HepG2 (cell line): ENCODE data around the gene CHST12. TPM values are rescaled to one million over a fixed set of nuclear protein-coding genes. Genes with fewer than 3 reads are reported as not detected.

ENCODE experiments used
- DBP ChIP-seq: sonication (generic); formaldehyde crosslinking; IDR thresholded peaks from 2 replicates; pipeline ENCODE4 v1.4.0; 2020; ENCODE audit warnings: missing genetic modification reagents; ENCODE audit errors: not compliant biosample characterization
- ERF ChIP-seq: IDR thresholded peaks from 2 replicates; pipeline ENCODE4 v1.6.1; 2018; ENCODE audit warnings: missing biosample characterization, missing genetic modification reagents
- HNF1A ChIP-seq, 2 experiments: sonication (generic) in 1 of 2; formaldehyde crosslinking in 1 of 2; IDR thresholded peaks; 2 replicates each; pipeline versions ENCODE4 v1.4.0 to v1.6.1; 2016 to 2020; ENCODE audit warnings: borderline replicate concordance in 1 of 2, low read depth in 1 of 2, mild to moderate bottlenecking in 1 of 2, missing genetic modification reagents in 1 of 2
- HOXA5 ChIP-seq: sonication (generic); formaldehyde crosslinking; IDR thresholded peaks from 2 replicates; pipeline ENCODE4 v1.4.0; 2020; ENCODE audit warnings: missing genetic modification reagents
- KAT8 ChIP-seq: IDR thresholded peaks from 2 replicates; pipeline ENCODE4 v1.6.1; 2016; ENCODE audit warnings: missing genetic modification reagents, missing compliant biosample characterization
- KMT2B ChIP-seq: IDR thresholded peaks from 2 replicates; pipeline ENCODE4 v1.6.1; 2016; ENCODE audit warnings: missing genetic modification reagents, missing compliant biosample characterization
- POLR2AphosphoS5 ChIP-seq: IDR thresholded peaks from 2 replicates; pipeline ENCODE4 v1.6.1; 2012; ENCODE audit warnings: low read depth, low read length
- RAD21 ChIP-seq: fragments of 450-650 bp; formaldehyde crosslinking; IDR thresholded peaks from 2 replicates; pipeline ENCODE4 v1.5.0; 2020; ENCODE audit warnings: mild to moderate bottlenecking
- SMYD3 ChIP-seq: sonication (generic); formaldehyde crosslinking; IDR thresholded peaks from 2 replicates; pipeline ENCODE4 v1.8.1; 2023; ENCODE audit warnings: mild to moderate bottlenecking, missing genetic modification reagents
- SNRNP70 ChIP-seq: fragments of 200-400 bp; formaldehyde crosslinking; IDR thresholded peaks from 2 replicates; pipeline ENCODE4 v1.6.1; 2017; ENCODE audit warnings: mild to moderate bottlenecking, low read depth, low read length, moderate library complexity
- TBL1XR1 ChIP-seq: fragments of 150-350 bp; IDR thresholded peaks from 2 replicates; pipeline ENCODE4 v1.6.1; 2014; ENCODE audit warnings: borderline replicate concordance, low read length; ENCODE audit not compliant: partially characterized antibody
- TEAD3 ChIP-seq: optimal IDR thresholded peaks from 2 replicates; pipeline ENCODE3; 2016; ENCODE audit warnings: borderline replicate concordance
- TOPORS ChIP-seq: sonication (generic); formaldehyde crosslinking; IDR thresholded peaks from 2 replicates; pipeline ENCODE4 v1.8.0; 2023; ENCODE audit warnings: mild to moderate bottlenecking, missing genetic modification reagents
- WIZ ChIP-seq: sonication (generic); formaldehyde crosslinking; IDR thresholded peaks from 2 replicates; pipeline ENCODE4 v1.5.1; 2020; ENCODE audit warnings: mild to moderate bottlenecking, missing genetic modification reagents
- ZFP41 ChIP-seq: sonication (generic); formaldehyde crosslinking; IDR thresholded peaks from 2 replicates; pipeline ENCODE4 v1.4.0; 2020; ENCODE audit warnings: mild to moderate bottlenecking, missing genetic modification reagents, borderline replicate concordance
- ZIK1 ChIP-seq: sonication (generic); formaldehyde crosslinking; IDR thresholded peaks from 2 replicates; pipeline ENCODE4 v1.5.0; 2020; ENCODE audit warnings: mild to moderate bottlenecking, low read depth, missing genetic modification reagents, borderline replicate concordance
- ZNF101 ChIP-seq: sonication (generic); formaldehyde crosslinking; IDR thresholded peaks from 2 replicates; pipeline ENCODE4 v1.4.0; 2020; ENCODE audit warnings: mild to moderate bottlenecking, low read depth, missing genetic modification reagents, borderline replicate concordance
- ZNF547 ChIP-seq: sonication (generic); formaldehyde crosslinking; IDR thresholded peaks from 2 replicates; pipeline ENCODE4 v1.5.1; 2020; ENCODE audit warnings: mild to moderate bottlenecking, missing genetic modification reagents
- ZNF605 ChIP-seq: sonication (generic); formaldehyde crosslinking; IDR thresholded peaks from 2 replicates; pipeline ENCODE4 v1.8.0; 2022; ENCODE audit warnings: mild to moderate bottlenecking, missing genetic modification reagents
- ZNF670 ChIP-seq: sonication (generic); formaldehyde crosslinking; IDR thresholded peaks from 2 replicates; pipeline ENCODE4 v1.8.0; 2022; ENCODE audit warnings: mild to moderate bottlenecking, missing genetic modification reagents, borderline replicate concordance
- ZNF839 ChIP-seq: sonication (generic); formaldehyde crosslinking; IDR thresholded peaks from 2 replicates; pipeline ENCODE4 v1.4.0; 2020; ENCODE audit warnings: missing genetic modification reagents, mild to moderate bottlenecking, borderline replicate concordance
- ZSCAN22 ChIP-seq: sonication (generic); formaldehyde crosslinking; IDR thresholded peaks from 2 replicates; pipeline ENCODE4 v1.4.0; 2020; ENCODE audit warnings: mild to moderate bottlenecking, missing genetic modification reagents
- ZSCAN25 ChIP-seq: sonication (generic); formaldehyde crosslinking; IDR thresholded peaks from 2 replicates; pipeline ENCODE4 v1.8.0; 2022; ENCODE audit warnings: mild to moderate bottlenecking, missing genetic modification reagents
- polyA plus RNA-seq, 8 experiments: library from polyadenylated mRNA; depleted of rRNA in 3 of 8; stranded (reverse) in 7 of 8; unstranded in 1 of 8; fragments of >200 nt; fragmentation: Illumina TruSeq in 4 of 8; extraction: Trizol in 4 of 8; gene quantifications; 2 replicates each; pipeline versions ENCODE4 v1.2.1 to v1.2.3, GENCODE V29; 2011 to 2016; ENCODE audit warnings: low read depth in 4 of 8, missing spikeins in 1 of 8, mixed read lengths in 1 of 8; ENCODE audit not compliant: insufficient read depth in 1 of 8
- total RNA-seq, 5 experiments: library from RNA; depleted of rRNA; stranded (reverse); fragments of >200 nt; fragmentation: Illumina TruSeq; extraction: Trizol; gene quantifications; 2 replicates each; pipeline ENCODE4 v1.2.3, GENCODE V29; 2016; ENCODE audit warnings: low read depth in 1 of 5

Gene CHST12
- total and polyA plus RNA-seq, 2 of the 13 experiments (the other 11 are each of a cell fraction or from before 2014, with no cell fraction given): 6.4 to 15.8 TPM

- TF ChIP-seq SMYD3 (CRISPR knock-in tag) (0 out of 2 replicates have a peak, but pooled peaks have one; percentile 84), ZSCAN22 (CRISPR knock-in tag) (0 out of 2 replicates have a peak, but pooled peaks have one; percentile 34), ZIK1 (CRISPR knock-in tag) (0 out of 2 replicates have a peak, but pooled peaks have one; percentile 24), RAD21 (CRISPR knock-in tag) (peak; percentile 96), ZNF605 (CRISPR knock-in tag) (peak; percentile 57), TEAD3 (CRISPR knock-in tag) (peak; percentile 75), ZFP41 (CRISPR knock-in tag) (peak; percentile 89; the same call in 1 of the 2 replicates), ZNF670 (CRISPR knock-in tag) (peak; percentile 78; the same call in 1 of the 2 replicates), TOPORS (peak; percentile 31; the same call in 1 of the 2 replicates), ZNF547 (CRISPR knock-in tag) (peak; percentile 60), SNRNP70 (no peak), WIZ (CRISPR knock-in tag) (0 out of 2 replicates have a peak, but pooled peaks have one; percentile 7), KMT2B (CRISPR knock-in tag) (peak; percentile 25; the same call in 1 of the 2 replicates), ERF (CRISPR knock-in tag) (peak; percentile 73; the same call in 1 of the 2 replicates), TBL1XR1 (no peak), HNF1A (IDR thresholded peaks at IDR 0.05; ENCODE audit: low read depth) (no peak), HNF1A (CRISPR knock-in tag; IDR thresholded peaks at IDR 0.05; ENCODE audit: borderline replicate concordance) (no peak), HOXA5 (CRISPR knock-in tag) (peak; percentile 31; the same call in 1 of the 2 replicates), DBP (CRISPR knock-in tag) (no peak), ZNF101 (0 out of 2 replicates have a peak, but pooled peaks have one; percentile 73), KAT8 (CRISPR knock-in tag) (peak; percentile 47), ZSCAN25 (peak; percentile 4; the same call in 1 of the 2 replicates), ZNF839 (CRISPR knock-in tag) (peak; percentile 31; the same call in 1 of the 2 replicates), POLR2AphosphoS5 (peak; percentile 39; the same call in 1 of the 2 replicates)
These were observed 48.0 kb downstream of the CHST12 start (continued) for GRCh38 chr7:2451171-2452073.
